ENCODE measurements around the gene HRH4. TPM values are rescaled to one million over a fixed set of nuclear protein-coding genes. Genes with fewer than 3 reads are reported as not detected.
A peak's percentile ranks its signal among the peaks of the same experiment; 100 is the strongest.

Gene HRH4
- total and polyA plus RNA-seq, 2 of the 13 experiments (the other 11 are each of a cell fraction or from before 2014, with no cell fraction given): not detected

DNA sequence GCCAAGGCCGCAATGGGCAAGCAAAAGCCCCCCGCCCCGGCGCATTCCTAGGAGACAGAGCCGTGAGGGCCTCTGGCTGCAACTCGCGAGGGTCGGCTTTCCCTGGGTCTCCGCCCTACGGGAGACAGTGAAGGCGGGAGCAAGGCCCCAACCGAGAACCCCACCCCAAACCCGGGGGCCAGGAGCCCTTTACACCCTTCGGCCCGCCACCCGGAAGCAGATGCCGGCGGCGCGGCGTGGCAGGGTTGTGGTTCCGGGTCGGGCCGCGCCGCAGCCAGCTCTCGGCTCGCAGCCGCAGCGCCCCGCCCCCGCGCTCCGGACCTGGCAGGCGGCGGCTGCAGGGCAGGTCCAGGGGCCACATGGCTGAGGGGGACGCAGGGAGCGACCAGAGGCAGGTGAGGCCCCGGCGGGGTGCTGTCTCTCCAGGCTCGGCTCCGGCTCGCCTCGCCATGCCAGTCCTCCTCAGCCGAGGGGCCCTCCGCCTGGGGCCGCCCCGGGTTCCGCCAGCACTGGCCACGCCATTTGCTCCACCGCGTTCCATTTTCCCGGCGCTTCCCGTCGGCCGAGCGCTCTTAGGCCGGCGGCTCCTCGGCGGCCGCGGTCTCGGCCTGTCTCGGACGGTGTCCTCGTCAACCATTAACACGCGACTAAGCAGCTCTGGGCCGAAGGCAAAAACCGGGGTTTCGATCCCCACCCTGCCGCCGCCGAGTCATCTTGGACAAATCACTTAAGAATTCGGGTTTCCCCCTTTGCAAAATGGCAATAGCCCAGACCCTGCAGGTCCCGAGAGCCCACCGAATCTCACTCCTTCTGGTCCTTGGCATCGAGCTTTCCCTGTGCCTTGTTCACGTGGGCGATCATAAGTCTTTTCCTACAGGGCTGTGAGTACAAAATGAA is 33.8 kb upstream of the HRH4 start, which contains the start of gene IMPACT (continued):
- TF ChIP-seq, protein P1, sequence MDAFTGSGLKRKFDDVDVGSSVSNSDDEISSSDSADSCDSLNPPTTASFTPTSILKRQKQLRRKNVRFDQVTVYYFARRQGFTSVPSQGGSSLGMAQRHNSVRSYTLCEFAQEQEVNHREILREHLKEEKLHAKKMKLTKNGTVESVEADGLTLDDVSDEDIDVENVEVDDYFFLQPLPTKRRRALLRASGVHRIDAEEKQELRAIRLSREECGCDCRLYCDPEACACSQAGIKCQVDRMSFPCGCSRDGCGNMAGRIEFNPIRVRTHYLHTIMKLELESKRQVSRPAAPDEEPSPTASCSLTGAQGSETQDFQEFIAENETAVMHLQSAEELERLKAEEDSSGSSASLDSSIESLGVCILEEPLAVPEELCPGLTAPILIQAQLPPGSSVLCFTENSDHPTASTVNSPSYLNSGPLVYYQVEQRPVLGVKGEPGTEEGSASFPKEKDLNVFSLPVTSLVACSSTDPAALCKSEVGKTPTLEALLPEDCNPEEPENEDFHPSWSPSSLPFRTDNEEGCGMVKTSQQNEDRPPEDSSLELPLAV (CRISPR knock-in tag; conservative IDR thresholded peaks at IDR 0.05; ENCODE audit: low read depth): no peak
- TF ChIP-seq NR0B2 (CRISPR knock-in tag; IDR thresholded peaks at IDR 0.05): no peak
- 0 out of 2 replicates have a peak, but pooled peaks have one; percentile 23 for TF ChIP-seq FOXA3 (CRISPR knock-in tag; IDR thresholded peaks at IDR 0.05)
- TF ChIP-seq LBX2 (CRISPR knock-in tag; IDR thresholded peaks at IDR 0.05; ENCODE audit: borderline replicate concordance): no peak
- no peak for TF ChIP-seq MTF1 (CRISPR knock-in tag; IDR thresholded peaks at IDR 0.05)
- TF ChIP-seq SIN3B (IDR thresholded peaks at IDR 0.05; ENCODE audit: low read length): no peak
- TF ChIP-seq ZNF329 (CRISPR knock-in tag; IDR thresholded peaks at IDR 0.05; ENCODE audit: low read depth): 0 out of 2 replicates have a peak, but pooled peaks have one; percentile 27
- TF ChIP-seq, protein P2, sequence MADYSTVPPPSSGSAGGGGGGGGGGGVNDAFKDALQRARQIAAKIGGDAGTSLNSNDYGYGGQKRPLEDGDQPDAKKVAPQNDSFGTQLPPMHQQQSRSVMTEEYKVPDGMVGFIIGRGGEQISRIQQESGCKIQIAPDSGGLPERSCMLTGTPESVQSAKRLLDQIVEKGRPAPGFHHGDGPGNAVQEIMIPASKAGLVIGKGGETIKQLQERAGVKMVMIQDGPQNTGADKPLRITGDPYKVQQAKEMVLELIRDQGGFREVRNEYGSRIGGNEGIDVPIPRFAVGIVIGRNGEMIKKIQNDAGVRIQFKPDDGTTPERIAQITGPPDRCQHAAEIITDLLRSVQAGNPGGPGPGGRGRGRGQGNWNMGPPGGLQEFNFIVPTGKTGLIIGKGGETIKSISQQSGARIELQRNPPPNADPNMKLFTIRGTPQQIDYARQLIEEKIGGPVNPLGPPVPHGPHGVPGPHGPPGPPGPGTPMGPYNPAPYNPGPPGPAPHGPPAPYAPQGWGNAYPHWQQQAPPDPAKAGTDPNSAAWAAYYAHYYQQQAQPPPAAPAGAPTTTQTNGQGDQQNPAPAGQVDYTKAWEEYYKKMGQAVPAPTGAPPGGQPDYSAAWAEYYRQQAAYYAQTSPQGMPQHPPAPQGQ (CRISPR knock-in tag; IDR thresholded peaks at IDR 0.05; ENCODE audit: borderline replicate concordance): no peak
- TF ChIP-seq ZNF75D (CRISPR knock-in tag; IDR thresholded peaks at IDR 0.05; ENCODE audit: borderline replicate concordance): no peak
- no peak for TF ChIP-seq CEBPG (CRISPR knock-in tag; IDR thresholded peaks at IDR 0.05)
- no peak for TF ChIP-seq CENPX (CRISPR knock-in tag; IDR thresholded peaks at IDR 0.05)
- TF ChIP-seq, protein P3, sequence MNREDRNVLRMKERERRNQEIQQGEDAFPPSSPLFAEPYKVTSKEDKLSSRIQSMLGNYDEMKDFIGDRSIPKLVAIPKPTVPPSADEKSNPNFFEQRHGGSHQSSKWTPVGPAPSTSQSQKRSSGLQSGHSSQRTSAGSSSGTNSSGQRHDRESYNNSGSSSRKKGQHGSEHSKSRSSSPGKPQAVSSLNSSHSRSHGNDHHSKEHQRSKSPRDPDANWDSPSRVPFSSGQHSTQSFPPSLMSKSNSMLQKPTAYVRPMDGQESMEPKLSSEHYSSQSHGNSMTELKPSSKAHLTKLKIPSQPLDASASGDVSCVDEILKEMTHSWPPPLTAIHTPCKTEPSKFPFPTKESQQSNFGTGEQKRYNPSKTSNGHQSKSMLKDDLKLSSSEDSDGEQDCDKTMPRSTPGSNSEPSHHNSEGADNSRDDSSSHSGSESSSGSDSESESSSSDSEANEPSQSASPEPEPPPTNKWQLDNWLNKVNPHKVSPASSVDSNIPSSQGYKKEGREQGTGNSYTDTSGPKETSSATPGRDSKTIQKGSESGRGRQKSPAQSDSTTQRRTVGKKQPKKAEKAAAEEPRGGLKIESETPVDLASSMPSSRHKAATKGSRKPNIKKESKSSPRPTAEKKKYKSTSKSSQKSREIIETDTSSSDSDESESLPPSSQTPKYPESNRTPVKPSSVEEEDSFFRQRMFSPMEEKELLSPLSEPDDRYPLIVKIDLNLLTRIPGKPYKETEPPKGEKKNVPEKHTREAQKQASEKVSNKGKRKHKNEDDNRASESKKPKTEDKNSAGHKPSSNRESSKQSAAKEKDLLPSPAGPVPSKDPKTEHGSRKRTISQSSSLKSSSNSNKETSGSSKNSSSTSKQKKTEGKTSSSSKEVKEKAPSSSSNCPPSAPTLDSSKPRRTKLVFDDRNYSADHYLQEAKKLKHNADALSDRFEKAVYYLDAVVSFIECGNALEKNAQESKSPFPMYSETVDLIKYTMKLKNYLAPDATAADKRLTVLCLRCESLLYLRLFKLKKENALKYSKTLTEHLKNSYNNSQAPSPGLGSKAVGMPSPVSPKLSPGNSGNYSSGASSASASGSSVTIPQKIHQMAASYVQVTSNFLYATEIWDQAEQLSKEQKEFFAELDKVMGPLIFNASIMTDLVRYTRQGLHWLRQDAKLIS (CRISPR knock-in tag; IDR thresholded peaks at IDR 0.05): no peak
